GM12878 (cell line): ENCODE data around the gene CDKN3.

Source experiments
- SP1 ChIP-seq: IDR thresholded peaks from one replicate; pipeline ENCODE4 v1.6.1; 2011; ENCODE audit warnings: low read depth, low read length
- SPI1 ChIP-seq: IDR thresholded peaks from 2 replicates; pipeline ENCODE4 v1.6.1; 2011; ENCODE audit warnings: low read depth, mild to moderate bottlenecking, low read length, moderate library complexity, borderline replicate concordance; ENCODE audit not compliant: insufficient read depth

DNA sequence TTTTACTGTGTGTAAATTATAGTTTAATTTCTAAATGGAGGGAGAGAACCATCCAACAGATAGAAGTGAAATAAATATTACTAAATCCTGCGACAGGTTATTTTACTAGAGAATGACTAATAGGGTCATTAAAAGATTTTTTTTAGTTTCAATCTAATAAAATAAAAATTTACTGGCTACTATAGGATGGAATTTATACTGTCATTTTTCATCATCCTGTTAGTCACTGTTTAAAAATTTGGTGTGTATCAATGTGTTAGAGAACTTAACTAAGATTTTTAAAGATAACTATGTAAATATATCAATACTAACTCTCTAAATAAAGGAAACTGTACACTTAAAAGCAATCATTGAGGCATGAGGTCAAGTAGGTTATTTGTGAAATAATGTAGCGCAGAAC, 41.1 kb upstream of the CDKN3 start:
- TF ChIP-seq SPI1 (no peak), SP1 (no peak)
